AG10803 (cell line): ENCODE data around the gene ZNF774.
"Not testable (repeated sequence)": the region's sequence is repeated elsewhere in the genome, so short reads cannot be mapped to it uniquely, and the experiment has no call there.

Experiments used
- DNase-seq: peaks from one replicate; pipeline ENCODE4 v3.0.0; 2010; ENCODE audit warnings: low read depth
- H3K4me3 ChIP-seq: 2 replicates; pipeline ENCODE4 v1.5.1; 2011; ENCODE audit warnings: mild to moderate bottlenecking, low read length, control low read depth
- TF ChIP-seq, protein P1 (sequence below): conservative IDR thresholded peaks from 2 replicates; pipeline ENCODE4 v1.5.1; 2011; ENCODE audit warnings: mild to moderate bottlenecking, low read length, control low read depth, inconsistent platforms

ZNF774 gene

DNA sequence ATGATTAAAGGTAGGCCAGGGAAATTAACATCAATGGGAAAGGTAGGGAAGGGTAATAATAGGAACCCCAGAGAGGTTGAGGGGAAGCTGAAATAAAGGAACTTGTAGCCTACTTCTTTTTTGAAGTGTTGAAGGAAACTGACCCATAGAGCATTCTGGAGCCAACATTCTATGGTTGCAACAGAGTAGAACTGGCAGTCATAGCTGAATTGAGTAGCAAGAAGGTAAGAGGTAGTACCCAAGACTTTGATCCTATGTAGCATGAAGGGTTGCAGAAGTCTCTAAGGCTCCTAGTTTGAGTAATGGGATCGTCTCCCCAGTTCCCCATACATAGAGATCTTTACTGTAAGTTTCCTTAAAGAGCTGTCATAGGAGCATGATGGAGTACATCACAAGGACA, 7.4 kb upstream of the ZNF774 start:
- H3K4me3 ChIP-seq: no peak overlapping the region
- TF ChIP-seq, protein P1, sequence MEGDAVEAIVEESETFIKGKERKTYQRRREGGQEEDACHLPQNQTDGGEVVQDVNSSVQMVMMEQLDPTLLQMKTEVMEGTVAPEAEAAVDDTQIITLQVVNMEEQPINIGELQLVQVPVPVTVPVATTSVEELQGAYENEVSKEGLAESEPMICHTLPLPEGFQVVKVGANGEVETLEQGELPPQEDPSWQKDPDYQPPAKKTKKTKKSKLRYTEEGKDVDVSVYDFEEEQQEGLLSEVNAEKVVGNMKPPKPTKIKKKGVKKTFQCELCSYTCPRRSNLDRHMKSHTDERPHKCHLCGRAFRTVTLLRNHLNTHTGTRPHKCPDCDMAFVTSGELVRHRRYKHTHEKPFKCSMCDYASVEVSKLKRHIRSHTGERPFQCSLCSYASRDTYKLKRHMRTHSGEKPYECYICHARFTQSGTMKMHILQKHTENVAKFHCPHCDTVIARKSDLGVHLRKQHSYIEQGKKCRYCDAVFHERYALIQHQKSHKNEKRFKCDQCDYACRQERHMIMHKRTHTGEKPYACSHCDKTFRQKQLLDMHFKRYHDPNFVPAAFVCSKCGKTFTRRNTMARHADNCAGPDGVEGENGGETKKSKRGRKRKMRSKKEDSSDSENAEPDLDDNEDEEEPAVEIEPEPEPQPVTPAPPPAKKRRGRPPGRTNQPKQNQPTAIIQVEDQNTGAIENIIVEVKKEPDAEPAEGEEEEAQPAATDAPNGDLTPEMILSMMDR: no peak
- DNase-seq: no peak

DNA sequence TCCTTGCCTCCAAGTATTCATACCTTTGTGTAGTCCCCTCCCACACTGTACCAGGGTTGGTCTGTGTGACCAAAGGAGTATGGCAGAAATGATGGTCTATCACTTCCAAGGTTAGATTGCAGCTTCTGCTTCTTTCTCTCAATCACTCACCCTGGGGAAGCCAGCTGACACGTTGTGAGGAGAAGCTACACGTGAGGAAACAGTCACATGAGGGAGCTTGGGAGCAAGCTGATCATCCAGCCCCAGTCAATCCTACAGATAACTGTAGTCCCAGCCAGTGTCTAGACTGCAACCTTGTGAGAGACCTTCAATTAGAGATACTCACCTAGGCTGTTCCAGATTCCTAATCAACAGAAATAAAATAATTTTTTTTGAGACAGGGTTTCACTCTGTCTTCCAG, 6.2 kb upstream of the ZNF774 start:
- TF ChIP-seq, protein P1: no peak
- no peak for DNase-seq
- no peak overlapping the region for H3K4me3 ChIP-seq

DNA sequence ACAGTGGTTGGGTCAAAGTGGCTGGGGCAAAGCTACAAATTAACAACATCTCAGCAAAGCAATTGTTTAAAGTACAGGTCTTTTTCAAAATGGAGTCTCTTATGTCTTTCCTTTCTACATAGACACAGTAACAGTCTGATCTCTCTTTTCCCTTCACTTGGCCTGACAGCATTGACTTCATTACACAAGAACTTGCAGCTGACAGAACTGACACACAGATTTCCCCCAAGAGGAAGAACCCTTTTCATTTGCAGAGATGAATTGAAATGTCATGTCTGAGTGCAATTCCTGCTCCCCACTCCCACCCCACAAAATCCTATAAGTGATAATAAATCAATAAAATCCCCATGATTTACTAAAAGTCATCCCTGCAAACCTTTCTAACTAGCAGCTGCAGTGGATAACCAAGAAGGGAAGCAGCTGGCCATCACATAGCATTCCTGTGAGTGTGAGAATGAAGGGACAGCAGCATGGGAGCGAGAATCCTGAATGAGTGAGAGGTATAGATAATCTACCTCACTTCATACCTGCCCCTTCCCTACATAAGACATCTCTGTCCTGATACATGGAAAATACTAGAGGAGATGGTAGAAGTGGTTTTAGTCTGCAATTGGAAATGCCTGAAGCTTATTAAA, 4.5 kb upstream of the ZNF774 start:
- H3K4me3 ChIP-seq, DNase-seq: not testable (repeated sequence)

DNA sequence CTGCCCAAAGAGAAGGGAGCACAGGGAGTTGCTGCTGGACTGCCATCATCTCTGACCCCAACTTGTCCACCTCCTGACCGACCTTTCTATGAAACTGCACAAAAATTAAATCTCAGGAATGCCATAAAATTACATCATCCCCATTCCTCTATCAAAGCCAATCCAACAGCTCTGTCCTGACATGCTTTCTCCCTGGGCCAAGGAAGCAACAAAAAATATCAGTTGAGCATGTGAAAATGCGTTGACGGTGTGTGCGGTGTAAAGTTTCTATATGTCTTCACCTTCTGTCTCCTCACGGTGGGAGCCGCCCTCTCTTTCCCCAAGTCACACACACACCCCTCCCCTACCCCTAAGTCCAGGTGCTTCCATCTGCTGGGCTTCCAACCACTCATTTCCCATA, 3.6 kb upstream of the ZNF774 start:
- H3K4me3 ChIP-seq: no peak overlapping the region

DNA sequence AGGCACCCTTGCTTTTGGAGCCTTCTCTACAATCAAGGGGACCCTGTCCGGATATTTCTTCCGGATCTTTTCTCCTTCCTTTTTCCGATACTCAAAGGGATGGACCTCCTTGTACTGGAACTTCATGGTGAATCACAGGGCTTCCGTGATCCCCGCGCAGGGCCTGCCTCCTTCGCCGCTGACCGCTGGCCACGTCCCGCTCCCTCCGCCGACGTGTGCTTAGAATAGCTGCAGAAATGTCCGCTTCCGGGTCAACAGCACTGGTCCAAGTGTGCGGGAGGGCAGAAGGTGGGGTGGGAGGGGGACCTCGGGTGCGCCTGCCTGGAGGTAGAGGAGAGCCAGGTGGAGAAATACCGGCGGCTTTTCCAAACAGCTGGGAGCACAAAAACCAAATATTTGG, 3.0 kb upstream of the ZNF774 start:
- TF ChIP-seq, protein P1: no peak
- no peak overlapping the region for H3K4me3 ChIP-seq
- no peak for DNase-seq

More for the DNA sequence above, 3.6 kb upstream of the ZNF774 start:
- TF ChIP-seq, protein P1: no peak
- DNase-seq: no peak

DNA sequence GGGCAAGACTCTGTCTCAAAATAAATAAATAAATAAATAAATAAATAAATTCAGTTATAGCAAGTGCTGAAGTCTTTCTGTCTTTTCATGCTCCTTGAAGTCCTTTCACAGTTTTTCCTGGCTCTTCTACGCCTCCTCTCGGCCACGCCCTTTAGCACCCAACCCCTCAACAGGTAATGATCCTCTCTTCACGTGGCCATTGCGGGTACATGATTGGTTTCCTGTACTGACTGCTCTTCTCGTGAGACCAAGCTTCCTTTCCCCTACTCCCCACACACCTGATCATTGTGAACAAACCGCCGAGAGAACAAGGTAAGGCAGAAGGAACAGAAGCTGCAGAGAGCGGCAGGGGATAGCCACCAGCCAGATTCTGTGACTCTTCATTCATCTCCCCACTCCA, 2.3 kb upstream of the ZNF774 start:
- DNase-seq: no peak
- TF ChIP-seq, protein P1: no peak
- H3K4me3 ChIP-seq: no peak overlapping the region

DNA sequence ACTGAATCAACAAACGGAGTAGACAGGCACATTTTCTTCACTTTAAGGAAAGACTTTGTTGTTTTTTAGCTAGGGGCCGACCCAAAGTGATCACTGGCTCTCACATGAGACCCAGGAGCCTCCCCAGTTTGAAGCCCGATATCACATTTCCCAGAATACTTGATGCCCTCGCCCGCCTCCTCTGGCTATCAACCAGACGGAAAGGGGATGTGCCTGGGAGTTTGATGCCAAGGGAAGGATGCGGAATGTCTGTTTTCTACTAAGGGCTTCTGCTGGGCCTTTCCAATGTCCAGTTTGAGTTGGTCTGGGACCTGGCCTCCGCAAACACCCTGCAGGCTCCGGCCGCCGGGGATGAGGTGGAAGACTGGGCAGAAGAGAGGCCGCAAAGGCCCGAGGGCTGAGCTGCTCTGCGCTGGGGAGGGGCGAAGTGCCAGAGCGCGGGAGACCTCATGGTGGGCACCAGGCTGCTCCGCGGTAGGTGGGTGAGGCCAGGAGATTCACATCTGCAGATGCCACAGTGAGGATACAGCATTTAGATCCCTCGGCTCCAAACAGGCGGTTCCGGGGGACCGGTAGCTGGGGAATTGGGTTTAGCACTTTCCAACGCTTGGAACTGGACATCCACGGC, 491 bp upstream of the ZNF774 start:
- H3K4me3 ChIP-seq: peak overlapping the region; percentile 79
- no peak for DNase-seq
- TF ChIP-seq, protein P1: no peak

DNA sequence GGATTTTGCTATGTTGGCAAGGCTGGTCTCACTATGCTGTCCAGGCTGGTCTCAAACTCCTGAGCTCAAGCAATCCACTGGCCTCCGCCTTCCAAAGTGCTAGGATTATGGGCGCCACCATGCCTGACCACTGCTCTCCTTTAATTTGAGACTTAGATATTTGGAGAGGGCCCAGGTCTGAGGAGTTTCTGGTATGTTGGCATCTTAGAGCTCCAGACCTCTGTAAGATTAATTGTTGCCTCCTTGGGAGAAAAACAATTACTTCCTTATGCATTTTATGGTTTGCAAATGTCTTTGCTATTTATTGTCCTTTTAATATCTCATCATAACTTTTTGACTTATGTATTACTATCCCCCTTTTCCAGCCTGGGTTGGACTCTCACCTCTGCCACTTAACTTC, 2.9 kb downstream of the ZNF774 start:
- TF ChIP-seq, protein P1: no peak
- no peak overlapping the region for H3K4me3 ChIP-seq
- DNase-seq: peak; percentile 79
